B cell (primary cell): ENCODE results near the gene PLN. TPM values are rescaled to one million over a fixed set of nuclear protein-coding genes. Genes with fewer than 3 reads are reported as not detected.

Source experiments
- ATAC-seq: fragments of 200-7000 bp; cut with Tn5 transposase; one replicate; pipeline ENCODE4 v1.10.0; 2021; ENCODE audit warnings: low read depth, mild to moderate bottlenecking, moderate number of reproducible peaks, moderate library complexity
- CTCF ChIA-PET: fragments of 350-600 bp; sonication (Branson Sonifier 250); formaldehyde crosslinking; loops from one replicate; lab custom pipeline; 2021; ENCODE audit warnings: antibody characterized with exemption, inconsistent platforms; lab: Charles Lee
- POLR2A ChIA-PET: fragments of 350-600 bp; sonication (Branson Sonifier 250); formaldehyde crosslinking; loops from one replicate; lab custom pipeline; 2021; ENCODE audit warnings: antibody characterized with exemption; lab: Charles Lee
- DNase-seq: peaks from one replicate; pipeline ENCODE4 v3.0.0; 2013
- H2AFZ ChIP-seq: 2 replicates; pipeline ENCODE4 v1.6.1; 2012; ENCODE audit warnings: mild to moderate bottlenecking, low read depth, low read length; ENCODE audit not compliant: insufficient read depth, poor library complexity, severe bottlenecking
- H3K27ac ChIP-seq, 2 donors: 1 replicate in 1 of 2; 2 replicates in 1 of 2; pipeline ENCODE4 v1.5.1; 2012 to 2013; ENCODE audit warnings: low read length in 2 of 2, mild to moderate bottlenecking in 2 of 2, moderate library complexity in 1 of 2
- H3K27me3 ChIP-seq, 4 experiments: fragments of 200-600 bp in 1 of 4; sonication (generic) in 1 of 4; replicated peaks in 1 of 4; 1 replicate in 2 of 4; 2 replicates in 2 of 4; pipeline versions ENCODE4 v1.6.1 to v1.7.0; 2013 to 2016; ENCODE audit warnings: low read length in 3 of 4, mild to moderate bottlenecking in 2 of 4, mixed read lengths in 1 of 4, moderate library complexity in 1 of 4; ENCODE audit not compliant: insufficient read depth in 4 of 4, control insufficient read depth in 3 of 4; ENCODE audit errors: control extremely low read depth in 1 of 4
- H3K36me3 ChIP-seq, 2 experiments: replicated peaks in 1 of 2; 1 replicate in 1 of 2; 2 replicates in 1 of 2; pipeline versions ENCODE4 v1.6.1 to v1.7.1; 2013; ENCODE audit warnings: low read length in 1 of 2; ENCODE audit not compliant: insufficient read depth in 2 of 2, control insufficient read depth in 1 of 2; ENCODE audit errors: control extremely low read depth in 1 of 2, extremely low read depth in 1 of 2
- H3K4me1 ChIP-seq, 2 donors: fragments of 200-600 bp in 1 of 2; sonication (generic) in 1 of 2; 1 replicate in 1 of 2; 2 replicates in 1 of 2; pipeline versions ENCODE4 v1.5.1 to v1.6.1; 2013 to 2017; ENCODE audit warnings: low read length in 2 of 2; ENCODE audit not compliant: control insufficient read depth in 2 of 2, insufficient read depth in 2 of 2
- H3K4me2 ChIP-seq: replicated peaks from 2 replicates; pipeline ENCODE3; 2012; ENCODE audit warnings: mild to moderate bottlenecking, low read depth, low read length; ENCODE audit not compliant: poor library complexity, severe bottlenecking
- H3K4me3 ChIP-seq, 5 experiments: fragments of 200-600 bp in 1 of 5; sonication (generic) in 1 of 5; 1 replicate in 3 of 5; 2 replicates in 2 of 5; pipeline versions ENCODE4 v1.5.1 to v1.7.0; 2011 to 2016; ENCODE audit warnings: low read length in 4 of 5, mild to moderate bottlenecking in 4 of 5, low read depth in 2 of 5, control low read depth in 1 of 5, moderate library complexity in 1 of 5; ENCODE audit not compliant: insufficient read depth in 1 of 5; ENCODE audit errors: control extremely low read depth in 1 of 5, extremely low read depth in 1 of 5
- H3K79me2 ChIP-seq: fragments of 200-600 bp; sonication (generic); one replicate; pipeline ENCODE4 v1.6.0; 2016; ENCODE audit warnings: low read length; ENCODE audit not compliant: control insufficient read depth, insufficient read depth
- H3K9ac ChIP-seq: fragments of 200-600 bp; sonication (generic); 2 replicates; pipeline ENCODE4 v1.6.1; 2017; ENCODE audit warnings: mild to moderate bottlenecking, low read length, moderate library complexity
- H3K9me3 ChIP-seq, 3 donors: one replicate each; pipeline versions ENCODE4 v1.6.1 to v1.7.1; 2013; ENCODE audit warnings: low read length in 2 of 3; ENCODE audit not compliant: control insufficient read depth in 2 of 3, insufficient read depth in 1 of 3; ENCODE audit errors: control extremely low read depth in 1 of 3
- H4K20me1 ChIP-seq: 2 replicates; pipeline ENCODE4 v1.6.0; 2012; ENCODE audit warnings: mild to moderate bottlenecking, low read length; ENCODE audit not compliant: insufficient read depth, control insufficient read depth, poor library complexity, severe bottlenecking
- H3K27ac Mint-ChIP-seq: one replicate; pipeline ENCODE4 v1.8.0; 2021; ENCODE audit warnings: mixed read lengths
- H3K27me3 Mint-ChIP-seq: one replicate; pipeline ENCODE4 v1.8.0; 2021; ENCODE audit warnings: mixed read lengths
- H3K4me1 Mint-ChIP-seq: one replicate; pipeline ENCODE4 v1.8.0; 2021; ENCODE audit warnings: mixed read lengths
- H3K4me3 Mint-ChIP-seq: one replicate; pipeline ENCODE4 v1.8.0; 2021; ENCODE audit warnings: mixed read lengths
- H3K9me3 Mint-ChIP-seq: one replicate; pipeline ENCODE4 v1.8.0; 2022; ENCODE audit warnings: mixed read lengths; ENCODE audit not compliant: insufficient read depth
- CTCF ChIP-seq: fragments of 200-600 bp; IDR thresholded peaks from one replicate; pipeline ENCODE4 v1.8.0; 2022; ENCODE audit warnings: antibody characterized with exemption, mild to moderate bottlenecking
- EZH2 ChIP-seq: IDR thresholded peaks from 2 replicates; pipeline ENCODE4 v1.6.1; 2012; ENCODE audit warnings: borderline replicate concordance, low read depth, mild to moderate bottlenecking, moderate library complexity, low read length; ENCODE audit not compliant: insufficient read depth, poor library complexity, severe bottlenecking
- WGBS: methylation state at CpG from one replicate; pipeline ENCODE4 v1.1.5; 2013; ENCODE audit warnings: missing lambda C conversion rate; ENCODE audit not compliant: insufficient coverage; 5-methylcytosine and 5-hydroxymethylcytosine counted together
- intact Hi-C: fragments of 100-400 bp; cut with micrococcal nuclease; formaldehyde crosslinking; loops from one replicate; pipeline ENCODE4 v1.10.0; 2022
- polyA plus RNA-seq: library from polyadenylated mRNA; depleted of rRNA; stranded (reverse); fragments of >200 nt; gene quantifications from 2 replicates; pipeline ENCODE4 v1.2.3, GENCODE V29; 2012
- total RNA-seq, 2 donors: library from RNA; stranded (reverse); fragments of 120-200 nt in 1 of 2; gene quantifications; 1 replicate in 1 of 2; 2 replicates in 1 of 2; pipeline versions ENCODE4 v1.2.3 to v1.2.4, GENCODE V29; 2013 to 2022

Gene PLN
- total and polyA plus RNA-seq, 2 donors (not counting 1 experiment from before 2014, with no cell fraction given) = not detected

- no peaks in the 10 kb centered on the region for H3K4me1 ChIP-seq
- no peak for TF ChIP-seq CTCF
- TF ChIP-seq EZH2 = no peak
- H3K4me3 ChIP-seq = no peak overlapping the region
- no peak for ATAC-seq
- no peaks in the 10 kb centered on the region for H3K9me3 Mint-ChIP-seq
- no peak overlapping the region for H3K27ac ChIP-seq
- 100% methylated on average over 1 of the region's 3 CpGs for WGBS
- H3K79me2 ChIP-seq = peaks cover 33% of the 10 kb centered on the region
- H4K20me1 ChIP-seq = no peaks in the 10 kb centered on the region
- peaks cover 14% of the 10 kb centered on the region for H3K4me1 Mint-ChIP-seq
- DNase-seq = no peak
- H3K4me3 Mint-ChIP-seq = no peak overlapping the region
- H3K27ac Mint-ChIP-seq = no peak overlapping the region
- H3K4me2 ChIP-seq = no peak overlapping the region
- no peaks in the 10 kb centered on the region for H3K27me3 ChIP-seq
- intact Hi-C loops = no loop called here
- ChIA-PET POLR2A (no interaction called here), CTCF (interaction anchor here (0.7 to 1.4 kb wide), 5 partner anchors 9 to 402 kb away, joined by 3 to 6 read pairs (median 4); no protein-coding TSS in a partner anchor)
- H3K27me3 Mint-ChIP-seq = no peaks in the 10 kb centered on the region
- H3K9ac ChIP-seq = no peak overlapping the region
- H3K36me3 ChIP-seq = peaks cover 0 to 10% of the 10 kb centered on the region in 2 experiments
- H2AFZ ChIP-seq = no peak overlapping the region
- peaks cover 0 to 6% (median 0%) of the 10 kb centered on the region in 3 donors for H3K9me3 ChIP-seq
These were observed 58.2 kb downstream of the PLN start for GRCh38 chr6:118606268-118606667.

GRCh38 chr6:118606858-118607257, 58.8 kb downstream of the PLN start:
- Histone ChIP-seq H4K20me1 (no peaks in the 10 kb centered on the region), H2AFZ (no peak overlapping the region), H3K27me3 (no peaks in the 10 kb centered on the region), H3K4me3 (no peak overlapping the region), H3K4me1 (no peaks in the 10 kb centered on the region), H3K4me2 (no peak overlapping the region), H3K79me2 (peaks cover 39% of the 10 kb centered on the region), H3K9me3 (peaks cover 0 to 7% (median 2%) of the 10 kb centered on the region in 3 donors), H3K36me3 (peaks cover 0 to 10% of the 10 kb centered on the region in 2 experiments), H3K27ac (no peak overlapping the region), H3K9ac (no peak overlapping the region)
- WGBS = 86% methylated on average over 2 of the region's 5 CpGs
- ChIA-PET POLR2A (no interaction called here), CTCF (interaction anchor here (1.4 kb wide), 2 partner anchors 8 to 41 kb away, joined by 4 to 6 read pairs; no protein-coding TSS in a partner anchor)
- ATAC-seq (no peak), DNase-seq (no peak)
- H3K27me3 Mint-ChIP-seq = no peaks in the 10 kb centered on the region
- intact Hi-C loops = no loop called here
- H3K4me3 Mint-ChIP-seq = no peak overlapping the region
- TF ChIP-seq EZH2 (no peak), CTCF (no peak)
- H3K27ac Mint-ChIP-seq = no peak overlapping the region
- peaks cover 15% of the 10 kb centered on the region for H3K4me1 Mint-ChIP-seq
- peaks cover 1% of the 10 kb centered on the region for H3K9me3 Mint-ChIP-seq

Other genes starting within 250 kb of the PLN start
- 32.0 and 32.1 TPM in 2 replicates for gene CEP85L, start 103.3 kb downstream of the PLN start, total RNA-seq
- gene CEP85L, start 103.3 kb downstream of the PLN start, polyA plus RNA-seq = 7.6 and 9.0 TPM in 2 replicates